ENCODE data around the gene ZZZ3.
"Not testable (repeated sequence)": the region's sequence is repeated elsewhere in the genome, so short reads cannot be mapped to it uniquely, and the experiment has no call there.

The ZZZ3 gene

DNA sequence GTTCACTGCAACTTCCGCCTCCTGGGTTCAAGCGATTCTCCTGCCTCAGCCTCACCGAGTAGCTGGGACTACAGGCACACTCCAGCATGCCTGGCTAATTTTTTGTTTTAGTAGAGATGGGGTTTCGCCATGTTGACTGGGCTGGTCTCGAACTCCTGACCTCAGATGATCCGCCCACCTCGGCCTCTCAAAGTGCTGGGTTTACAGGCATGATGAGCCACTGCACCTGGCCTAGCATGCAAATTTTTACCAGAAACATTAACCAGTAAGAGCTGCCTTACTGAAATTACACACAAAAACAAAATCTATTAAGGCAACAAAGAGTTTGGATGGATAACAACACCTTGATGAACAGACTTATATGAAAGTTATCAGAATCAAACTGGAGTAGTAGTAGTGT lies 12.1 kb downstream of the ZZZ3 start:
- DNase-seq (ENCODE audit: low read depth in 2 of 2): no peak

DNA sequence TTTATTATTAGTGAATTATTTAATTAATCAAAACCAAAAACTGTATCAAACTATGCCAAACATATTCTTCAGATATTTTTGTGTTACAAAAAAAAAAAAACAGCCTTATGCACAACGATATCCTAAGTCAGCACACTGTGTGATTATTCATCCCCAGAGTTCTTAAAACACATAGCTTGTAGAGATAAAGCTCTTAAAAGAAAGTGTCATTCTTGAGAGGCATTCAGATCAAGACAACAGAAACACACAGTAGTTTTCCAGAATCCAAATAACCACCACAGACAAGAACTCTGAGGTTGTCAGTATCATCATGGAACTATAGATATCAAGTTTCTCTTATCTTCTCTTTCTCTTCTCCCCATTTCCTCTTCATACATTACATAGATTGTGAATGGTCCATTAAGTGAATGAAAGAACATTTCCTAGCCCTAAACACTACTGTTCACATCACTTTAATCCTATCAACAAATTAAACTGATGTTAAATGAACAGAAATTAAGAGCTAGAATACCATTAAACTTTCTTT lies 13.5 kb downstream of the ZZZ3 start:
- no peak for DNase-seq (ENCODE audit: low read depth in 2 of 2)

DNA sequence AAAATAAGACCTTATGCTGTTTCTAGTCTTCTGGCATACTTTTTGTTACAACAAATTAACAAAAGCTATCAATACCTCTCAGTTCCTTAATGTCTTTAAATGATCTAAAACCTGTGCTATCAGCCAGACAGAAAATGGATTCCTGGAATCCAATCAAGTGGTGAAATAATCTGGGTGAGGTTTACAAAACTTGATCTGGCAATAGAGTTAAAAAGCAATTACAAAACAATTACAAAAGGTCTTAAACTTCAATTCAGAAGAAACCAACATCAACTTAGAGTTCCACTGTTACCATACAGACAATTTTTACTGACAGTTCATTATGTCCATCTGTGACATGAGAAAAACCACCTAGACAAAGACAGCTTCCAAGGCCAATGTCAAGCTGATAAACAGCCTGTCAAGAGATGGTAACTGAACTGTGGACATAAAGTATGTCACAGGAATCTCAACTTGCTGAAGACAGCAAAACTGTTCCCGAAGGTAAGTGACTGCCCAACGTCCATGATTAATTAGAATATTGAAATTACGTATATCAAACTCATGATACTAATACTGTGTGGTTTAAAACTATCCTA lies 17.4 kb downstream of the ZZZ3 start:
- DNase-seq (ENCODE audit: low read depth in 2 of 2): no peak

DNA sequence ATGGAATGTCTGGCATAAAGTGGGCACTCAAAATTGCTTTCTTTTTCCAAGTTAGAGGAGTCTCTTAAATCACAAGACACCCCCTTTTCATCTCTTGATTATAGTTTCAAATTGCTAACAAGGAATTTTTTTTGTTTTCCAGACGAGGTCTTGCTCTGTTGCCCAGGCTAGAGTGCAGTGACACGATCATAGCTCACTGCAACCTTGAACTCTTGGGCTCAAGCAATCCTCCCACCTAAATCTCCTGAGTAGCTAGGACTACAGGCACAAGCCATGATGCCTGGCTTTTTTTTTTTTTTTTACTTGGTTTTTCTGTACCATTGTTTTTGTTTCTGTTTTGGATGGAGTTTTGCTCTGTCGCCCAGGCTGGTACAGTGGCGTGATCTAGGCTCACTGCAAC lies 20.8 kb downstream of the ZZZ3 start:
- no peak for DNase-seq (ENCODE audit: low read depth in 2 of 2)

DNA sequence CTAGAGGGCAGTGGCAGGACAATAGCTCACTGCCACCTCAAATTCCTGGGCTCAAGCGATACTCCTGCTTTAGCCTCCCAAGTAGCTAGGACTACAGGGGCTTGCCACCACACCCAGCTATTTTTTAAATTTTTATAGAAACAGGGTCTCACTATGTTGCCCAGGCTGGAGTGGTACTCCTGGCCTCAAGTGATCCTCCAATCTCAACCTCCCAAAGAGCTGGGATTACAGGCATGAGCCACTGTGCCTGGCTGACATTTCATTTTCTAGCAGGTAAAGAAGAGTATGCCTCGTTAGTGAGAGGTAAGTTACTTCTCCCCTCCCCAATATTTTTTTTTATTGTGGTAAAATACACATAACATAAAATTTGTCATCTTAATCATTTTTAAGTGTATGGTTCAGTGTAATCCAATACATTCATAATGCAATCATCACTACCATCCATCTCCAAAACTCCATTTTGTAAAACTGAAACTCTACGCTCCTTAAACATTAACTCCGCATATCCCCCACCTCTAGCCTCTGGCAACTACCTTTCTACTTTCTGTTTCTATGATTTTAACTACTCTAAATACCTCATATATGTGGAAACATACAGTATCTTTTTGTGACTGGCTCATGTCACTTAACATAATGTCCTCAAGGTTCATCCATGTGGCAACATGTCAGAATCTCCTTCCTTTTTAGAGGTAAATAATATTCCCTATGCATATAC lies 22.4 kb downstream of the ZZZ3 start:
- no peak for DNase-seq (ENCODE audit: low read depth in 2 of 2)

DNA sequence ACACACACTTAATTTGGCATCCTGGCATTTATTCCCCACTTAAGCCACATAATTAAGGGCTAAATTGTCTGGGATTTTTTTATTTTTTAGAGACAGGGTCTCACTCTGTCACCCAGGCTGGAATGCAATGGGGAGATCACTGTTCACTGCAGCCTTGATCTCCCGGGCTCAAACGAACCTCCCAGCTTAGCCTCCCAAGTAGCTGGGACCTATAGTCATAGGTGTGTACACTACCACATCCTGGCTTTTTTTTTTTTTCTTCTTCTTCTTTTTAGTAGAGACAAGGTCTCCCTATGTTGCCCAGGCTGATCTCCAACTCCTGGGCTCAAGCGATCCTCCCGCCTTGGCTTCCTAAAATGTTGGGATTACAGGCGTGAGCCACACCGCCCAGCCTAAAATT lies 24.2 kb downstream of the ZZZ3 start:
- DNase-seq (ENCODE audit: low read depth in 2 of 2): no peak

DNA sequence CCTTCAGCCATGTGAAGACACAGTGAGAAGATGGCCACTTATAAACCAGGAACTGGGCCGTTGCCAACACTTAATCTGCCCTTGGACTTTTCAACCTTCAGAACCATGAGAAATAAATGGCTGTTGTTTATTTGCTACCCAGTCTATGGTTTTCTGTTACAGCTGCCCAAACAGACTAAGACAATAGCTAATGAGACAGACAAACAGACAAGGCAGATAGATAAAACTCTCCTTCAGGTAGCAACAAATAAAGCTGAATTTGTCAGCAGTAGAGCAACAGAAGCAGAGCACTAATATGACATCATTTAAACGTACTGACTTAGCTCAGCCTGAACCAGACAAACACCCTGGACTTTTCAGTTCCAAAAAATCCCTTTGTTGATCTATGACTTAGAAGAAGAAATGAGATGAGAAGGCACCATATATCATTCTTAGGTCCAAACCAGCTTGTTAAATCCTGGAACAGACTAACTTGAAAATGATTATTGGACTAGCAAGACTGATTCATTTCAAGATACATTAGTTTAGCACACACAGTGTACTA lies 27.0 kb downstream of the ZZZ3 start:
- no peak for DNase-seq (ENCODE audit: low read depth in 2 of 2)

DNA sequence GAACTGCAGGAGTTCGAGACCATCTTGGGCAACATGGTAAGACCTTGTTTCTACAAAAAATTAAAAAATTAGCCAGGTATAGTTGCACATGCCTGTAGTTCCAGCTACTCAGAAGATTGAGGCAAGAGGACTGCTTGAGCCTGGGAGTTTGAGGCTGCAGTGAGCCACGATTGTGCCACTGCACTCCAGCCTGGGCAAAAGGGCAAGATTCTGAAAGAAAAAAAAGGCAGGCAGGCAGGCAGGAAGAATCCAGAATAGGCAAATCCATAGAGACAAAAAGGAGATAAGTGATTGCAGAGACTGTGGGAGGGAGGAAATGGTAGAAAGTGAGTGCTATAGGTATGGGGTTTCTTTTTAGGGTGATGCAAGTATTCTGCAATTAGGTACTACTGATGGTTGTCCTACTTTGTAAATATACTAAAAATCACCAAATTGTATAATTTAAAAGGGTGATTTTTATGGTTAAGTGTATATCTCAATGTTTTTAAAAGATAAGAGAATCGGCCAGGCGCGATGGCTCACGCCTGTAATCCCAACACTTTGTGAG lies 29.4 kb downstream of the ZZZ3 start:
- DNase-seq (ENCODE audit: low read depth in 2 of 2): no peak

DNA sequence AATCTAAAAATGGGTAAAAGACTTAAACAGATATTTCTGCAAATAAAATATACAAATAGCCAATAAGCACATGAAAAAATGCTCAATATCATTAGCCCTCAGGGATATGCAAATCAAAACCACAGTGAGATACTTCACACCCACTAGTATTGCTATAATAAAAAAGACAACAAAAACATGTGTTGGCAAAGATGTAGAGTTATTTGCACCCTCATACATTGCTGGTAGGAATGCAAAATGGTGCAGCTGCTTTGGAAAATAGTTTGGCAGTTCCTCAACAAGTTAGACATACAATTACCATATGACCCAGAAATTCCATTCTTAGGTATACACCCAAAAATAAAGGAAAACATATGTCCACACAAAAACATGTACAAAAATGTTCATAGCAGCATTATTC lies 30.2 kb downstream of the ZZZ3 start:
- no peak for DNase-seq (ENCODE audit: low read depth in 2 of 2)

DNA sequence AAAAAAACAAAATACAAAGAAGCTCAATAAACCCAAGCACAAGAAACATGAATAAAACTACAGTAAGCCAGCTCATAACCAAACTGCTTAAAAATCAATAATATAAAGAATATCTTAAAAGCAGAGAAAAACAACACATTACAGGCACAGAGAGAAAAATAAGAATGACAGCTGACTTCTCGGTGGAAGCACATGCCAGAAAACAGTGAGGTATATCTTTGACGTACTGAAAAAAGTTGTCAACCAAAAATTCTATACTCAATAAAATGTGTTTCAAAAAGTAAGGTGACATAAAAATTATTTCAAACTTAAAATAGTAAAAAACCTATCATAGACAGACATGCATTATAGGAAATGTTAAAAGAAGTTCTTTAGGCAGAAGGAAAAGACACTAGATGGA lies 33.3 kb downstream of the ZZZ3 start:
- no peak for DNase-seq (ENCODE audit: low read depth in 2 of 2)

DNA sequence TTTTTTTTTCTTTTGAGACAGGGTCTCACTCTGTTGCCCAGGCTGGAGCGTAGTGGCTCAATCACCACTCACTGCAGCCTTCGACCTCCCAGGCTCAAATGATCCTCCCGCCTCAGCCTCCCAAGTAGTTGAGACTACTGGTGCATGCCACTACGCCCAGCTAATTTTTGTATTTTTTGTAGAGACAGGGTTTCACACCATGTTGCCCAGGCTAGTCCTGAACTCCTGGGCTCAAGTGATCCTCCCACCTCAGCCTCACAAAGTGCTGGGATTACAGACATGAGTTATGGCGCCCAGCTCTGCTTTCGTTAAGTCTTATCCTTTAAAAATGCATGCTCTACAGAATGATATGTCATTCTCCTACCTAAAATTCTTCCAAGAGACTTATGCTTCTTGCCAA lies 36.2 kb downstream of the ZZZ3 start:
- not testable (repeated sequence) for DNase-seq (ENCODE audit: low read depth in 2 of 2)

DNA sequence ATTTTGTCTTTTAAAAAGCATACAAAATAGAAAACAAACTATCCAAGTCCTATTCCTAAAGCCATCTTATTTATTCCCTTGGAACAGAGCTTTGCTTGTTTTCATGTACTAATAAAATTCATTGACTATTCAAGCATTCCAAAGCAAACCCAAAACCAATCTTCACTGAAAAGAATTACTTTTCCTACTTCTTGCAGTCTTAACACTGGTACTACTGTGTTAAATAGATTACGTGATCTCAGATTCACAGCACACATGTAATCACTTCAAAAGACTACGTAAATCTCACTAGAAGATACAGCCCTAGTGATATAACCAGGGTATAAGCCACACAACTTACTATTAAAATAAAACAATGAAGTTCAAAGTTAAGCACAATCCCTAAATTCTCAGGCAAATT lies 39.0 kb downstream of the ZZZ3 start:
- DNase-seq (ENCODE audit: low read depth in 2 of 2): no peak

DNA sequence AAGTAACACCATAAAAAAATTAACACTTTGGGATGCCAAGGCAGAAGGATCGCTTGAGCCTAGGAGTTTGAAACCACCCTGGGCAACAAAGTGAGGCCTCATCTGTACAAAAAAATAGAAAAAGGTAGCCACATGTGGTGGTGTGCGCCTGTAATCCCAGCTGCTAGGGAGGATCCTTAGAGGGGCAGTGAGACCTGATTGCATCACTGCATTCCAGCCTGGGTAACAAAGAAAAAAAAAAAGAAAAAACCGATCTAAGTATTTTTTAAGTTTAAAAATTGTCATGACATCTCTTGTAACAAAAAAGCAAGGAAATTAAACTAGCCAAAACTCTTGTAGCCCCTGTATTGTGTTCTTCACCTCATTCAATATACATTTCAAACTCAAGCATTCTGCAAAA lies 39.5 kb downstream of the ZZZ3 start:
- DNase-seq (ENCODE audit: low read depth in 2 of 2): no peak

DNA sequence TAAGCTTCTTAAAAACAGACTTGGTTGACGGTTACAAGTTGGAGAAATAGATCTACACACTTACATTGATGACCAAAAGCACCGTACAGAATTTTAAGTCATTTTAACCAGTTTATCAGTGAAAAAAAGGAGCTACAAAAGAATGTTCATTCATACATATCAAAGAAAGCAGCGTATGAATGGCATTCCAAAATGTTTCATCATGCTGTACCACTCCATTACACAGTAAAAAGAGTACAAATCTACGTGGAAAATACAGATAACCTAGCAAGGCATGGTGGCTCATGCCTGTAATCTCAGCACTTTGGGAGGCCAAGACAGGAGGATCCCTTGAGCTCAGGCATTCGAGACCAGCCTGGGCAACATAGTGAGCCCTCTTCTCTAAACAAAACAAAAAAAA lies 40.3 kb downstream of the ZZZ3 start:
- DNase-seq (ENCODE audit: low read depth in 2 of 2): no peak

DNA sequence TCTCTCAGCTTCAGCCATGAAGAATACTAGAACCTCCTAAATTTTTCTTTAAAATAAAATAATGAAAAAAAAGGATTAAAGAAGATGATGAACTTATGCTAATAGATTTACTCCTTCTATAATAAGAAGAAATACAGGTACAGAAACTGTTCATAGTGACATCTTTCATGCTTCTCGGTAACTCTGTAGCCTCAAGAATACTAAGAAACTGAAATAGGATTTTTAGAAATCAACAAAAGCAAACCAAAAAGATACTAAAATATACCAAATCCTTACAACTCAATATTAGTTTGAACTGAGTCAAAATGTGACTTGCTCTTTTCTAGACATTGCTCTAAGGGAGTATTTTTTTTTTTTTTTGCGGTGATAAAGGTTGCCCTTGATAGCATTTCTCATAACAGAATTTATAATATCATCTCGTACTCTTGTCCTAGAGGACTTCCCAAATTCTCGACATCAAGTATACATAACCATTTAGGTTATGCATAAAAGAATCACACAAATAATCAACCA lies 42.8 kb downstream of the ZZZ3 start:
- DNase-seq (ENCODE audit: low read depth in 2 of 2): no peak

DNA sequence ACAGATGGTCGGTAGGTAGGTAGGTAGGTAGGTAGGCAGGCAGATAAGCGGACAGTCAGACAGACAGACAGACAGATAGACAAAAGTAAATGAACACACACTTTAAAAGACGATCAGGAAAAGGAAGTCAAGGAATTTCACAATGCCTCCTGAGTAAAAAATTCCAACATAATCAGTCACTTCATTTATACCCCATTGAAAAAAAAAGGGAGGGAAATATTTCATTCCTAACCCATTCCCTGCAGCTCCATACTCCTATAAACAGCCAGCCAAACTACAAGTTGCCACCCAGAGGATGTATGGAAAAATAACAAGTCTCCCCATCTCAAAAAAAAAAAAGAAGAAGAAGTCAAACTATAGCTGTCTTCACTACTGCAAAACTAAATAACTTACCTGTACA lies 43.4 kb downstream of the ZZZ3 start:
- DNase-seq (ENCODE audit: low read depth in 2 of 2): no peak

DNA sequence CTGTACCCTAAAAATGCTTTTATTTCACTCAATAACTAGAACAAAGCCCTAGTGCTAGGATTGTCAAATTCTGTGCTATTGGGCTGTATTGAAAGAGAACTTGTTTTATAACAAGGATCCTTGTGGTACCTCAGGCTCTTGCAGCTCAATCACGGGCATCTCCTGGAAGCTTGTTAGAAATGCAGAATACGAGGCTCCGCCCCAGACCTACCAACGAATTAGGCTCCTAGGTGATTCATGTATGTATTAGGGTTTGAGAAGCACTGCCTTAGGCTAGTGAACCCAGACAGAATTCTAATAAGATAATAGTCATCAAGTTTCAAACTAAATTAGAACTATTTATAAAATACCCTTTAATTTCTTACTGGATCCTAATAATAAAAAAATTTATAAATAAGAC lies 45.6 kb downstream of the ZZZ3 start:
- no peak for DNase-seq (ENCODE audit: low read depth in 2 of 2)
